ENCODE measurements around the gene FYB2.
"Not testable (repeated sequence)": the region's sequence is repeated elsewhere in the genome, so short reads cannot be mapped to it uniquely, and the experiment has no call there.

The FYB2 gene

GRCh38 chr1:56788102-56788501, 31.1 kb downstream of the FYB2 start:
- no peak for DNase-seq

GRCh38 chr1:56787330-56787729, 31.9 kb downstream of the FYB2 start:
- no peak for DNase-seq

- DNase-seq: no peak
Measured at GRCh38 chr1:56782773-56783172, 36.4 kb downstream of the FYB2 start.

- DNase-seq: no peak
Measured at GRCh38 chr1:56780826-56781225, 38.4 kb downstream of the FYB2 start.

- no peak for DNase-seq
Measured at GRCh38 chr1:56780128-56780750, 39.0 kb downstream of the FYB2 start.

- no peak for DNase-seq
Measured at GRCh38 chr1:56777972-56778371, 41.2 kb downstream of the FYB2 start.

GRCh38 chr1:56774732-56775131, 44.5 kb downstream of the FYB2 start:
- not testable (repeated sequence) for DNase-seq

GRCh38 chr1:56774067-56774609, 45.1 kb downstream of the FYB2 start:
- DNase-seq: no peak

- no peak for DNase-seq
Measured at GRCh38 chr1:56773341-56774066, 45.7 kb downstream of the FYB2 start.

GRCh38 chr1:56771717-56772116, 47.5 kb downstream of the FYB2 start:
- no peak for DNase-seq

- no peak for DNase-seq
Measured at GRCh38 chr1:56758794-56759193, 60.4 kb downstream of the FYB2 start.

GRCh38 chr1:56758135-56758534, 61.1 kb downstream of the FYB2 start:
- no peak for DNase-seq

- no peak for DNase-seq
Measured at GRCh38 chr1:56755911-56756310, 63.3 kb downstream of the FYB2 start.

- no peak for DNase-seq
Measured at GRCh38 chr1:56754708-56755479, 64.3 kb downstream of the FYB2 start.

GRCh38 chr1:56745231-56745630, 74.0 kb downstream of the FYB2 start:
- no peak for DNase-seq

GRCh38 chr1:56728964-56729363, 90.2 kb downstream of the FYB2 start:
- no peak for DNase-seq

GRCh38 chr1:56726706-56727105, 92.5 kb downstream of the FYB2 start:
- no peak for DNase-seq

- no peak for DNase-seq
Measured at GRCh38 chr1:56719171-56719570, 100.0 kb downstream of the FYB2 start.

GRCh38 chr1:56715156-56715555, 104.0 kb downstream of the FYB2 start:
- no peak for DNase-seq

GRCh38 chr1:56713112-56713511, 106.1 kb downstream of the FYB2 start:
- no peak for DNase-seq

- DNase-seq: no peak
Measured at GRCh38 chr1:56712150-56712549, 107.1 kb downstream of the FYB2 start.

- DNase-seq: no peak
Measured at GRCh38 chr1:56710646-56711045, 108.6 kb downstream of the FYB2 start.

- no peak for DNase-seq
Measured at GRCh38 chr1:56709995-56710394, 109.2 kb downstream of the FYB2 start.

Measured in amniotic stem cell (primary cell).